ENCODE results near the gene RBP3. TPM values are rescaled to one million over a fixed set of nuclear protein-coding genes. Genes with fewer than 3 reads are reported as not detected.

Gene RBP3
- total and polyA plus RNA-seq, 9 donors: 0.04 to 0.11 (median 0.07) TPM; not detected in 1

- no peak overlapping the region for H3K27ac ChIP-seq (ENCODE audit: low read length)
- no peak for DNase-seq
Observed at GRCh38 chr10:47396311-47396717, 48.2 kb downstream of the RBP3 start.

GRCh38 chr10:47397256-47397655, 49.1 kb downstream of the RBP3 start:
- WGBS (ENCODE audit: insufficient coverage): 90% methylated on average over 2 of the region's 6 CpGs
- H3K27ac ChIP-seq (ENCODE audit: low read length): no peak overlapping the region
- no peaks in the 10 kb centered on the region for H3K9me3 ChIP-seq (replicated peaks; ENCODE audit: control insufficient read depth, low read depth, low read length)
- no peak overlapping the region for H3K4me3 ChIP-seq (ENCODE audit: low read length)
- no peaks in the 10 kb centered on the region for H3K27me3 ChIP-seq (ENCODE audit: control insufficient read depth, insufficient read depth, low read length)
- no peak for DNase-seq
- H3K4me1 ChIP-seq (ENCODE audit: control insufficient read depth, insufficient read depth, low read length): peaks cover 7% of the 10 kb centered on the region
- H3K36me3 ChIP-seq (ENCODE audit: control insufficient read depth, insufficient read depth, low read length): no peaks in the 10 kb centered on the region

More at GRCh38 chr10:47396311-47396717, 48.2 kb downstream of the RBP3 start:
- no peaks in the 10 kb centered on the region for H3K36me3 ChIP-seq (ENCODE audit: control insufficient read depth, insufficient read depth, low read length)
- no peak overlapping the region for H3K4me3 ChIP-seq (ENCODE audit: low read length)
- H3K4me1 ChIP-seq (ENCODE audit: control insufficient read depth, insufficient read depth, low read length): no peaks in the 10 kb centered on the region
- no peaks in the 10 kb centered on the region for H3K9me3 ChIP-seq (replicated peaks; ENCODE audit: control insufficient read depth, low read depth, low read length)
- H3K27me3 ChIP-seq (ENCODE audit: control insufficient read depth, insufficient read depth, low read length): no peaks in the 10 kb centered on the region

- WGBS (ENCODE audit: insufficient coverage): no CpG with 5 or more reads among the region's 2 CpGs
- DNase-seq: no peak
Observed at GRCh38 chr10:47400251-47400650, 52.1 kb downstream of the RBP3 start.

GRCh38 chr10:47400786-47401185, 52.6 kb downstream of the RBP3 start:
- DNase-seq: no peak
- Histone ChIP-seq H3K36me3 (ENCODE audit: control insufficient read depth, insufficient read depth, low read length) (no peaks in the 10 kb centered on the region), H3K4me1 (ENCODE audit: control insufficient read depth, insufficient read depth, low read length) (peaks cover 28% of the 10 kb centered on the region), H3K4me3 (ENCODE audit: low read length) (no peak overlapping the region), H3K27ac (ENCODE audit: low read length) (no peak overlapping the region), H3K27me3 (ENCODE audit: control insufficient read depth, insufficient read depth, low read length) (no peaks in the 10 kb centered on the region), H3K9me3 (replicated peaks; ENCODE audit: control insufficient read depth, low read depth, low read length) (no peaks in the 10 kb centered on the region)
- 83% methylated on average over 1 of the region's 3 CpGs for WGBS (ENCODE audit: insufficient coverage)

More at GRCh38 chr10:47400251-47400650, 52.1 kb downstream of the RBP3 start:
- Histone ChIP-seq H3K27ac (ENCODE audit: low read length) (no peak overlapping the region), H3K9me3 (replicated peaks; ENCODE audit: control insufficient read depth, low read depth, low read length) (no peaks in the 10 kb centered on the region), H3K4me3 (ENCODE audit: low read length) (no peak overlapping the region), H3K27me3 (ENCODE audit: control insufficient read depth, insufficient read depth, low read length) (no peaks in the 10 kb centered on the region), H3K36me3 (ENCODE audit: control insufficient read depth, insufficient read depth, low read length) (no peaks in the 10 kb centered on the region), H3K4me1 (ENCODE audit: control insufficient read depth, insufficient read depth, low read length) (peaks cover 28% of the 10 kb centered on the region)

GRCh38 chr10:47401210-47401609, 53.0 kb downstream of the RBP3 start:
- Histone ChIP-seq H3K27ac (ENCODE audit: low read length) (no peak overlapping the region), H3K36me3 (ENCODE audit: control insufficient read depth, insufficient read depth, low read length) (no peaks in the 10 kb centered on the region), H3K4me3 (ENCODE audit: low read length) (no peak overlapping the region), H3K9me3 (replicated peaks; ENCODE audit: control insufficient read depth, low read depth, low read length) (no peaks in the 10 kb centered on the region), H3K27me3 (ENCODE audit: control insufficient read depth, insufficient read depth, low read length) (no peaks in the 10 kb centered on the region), H3K4me1 (ENCODE audit: control insufficient read depth, insufficient read depth, low read length) (peaks cover 28% of the 10 kb centered on the region)
- WGBS (ENCODE audit: insufficient coverage): 92% methylated on average over 2 of the region's 4 CpGs
- no peak for DNase-seq

GRCh38 chr10:47401874-47402640, 53.9 kb downstream of the RBP3 start:
- Histone ChIP-seq H3K4me3 (ENCODE audit: low read length) (no peak overlapping the region), H3K27ac (ENCODE audit: low read length) (no peak overlapping the region), H3K4me1 (ENCODE audit: control insufficient read depth, insufficient read depth, low read length) (peaks cover 28% of the 10 kb centered on the region), H3K36me3 (ENCODE audit: control insufficient read depth, insufficient read depth, low read length) (no peaks in the 10 kb centered on the region), H3K9me3 (replicated peaks; ENCODE audit: control insufficient read depth, low read depth, low read length) (no peaks in the 10 kb centered on the region), H3K27me3 (ENCODE audit: control insufficient read depth, insufficient read depth, low read length) (no peaks in the 10 kb centered on the region)
- no peak for DNase-seq
- WGBS (ENCODE audit: insufficient coverage): 76% methylated on average over 6 of the region's 10 CpGs

GRCh38 chr10:47402641-47403301, 54.6 kb downstream of the RBP3 start:
- Histone ChIP-seq H3K27ac (ENCODE audit: low read length) (no peak overlapping the region), H3K9me3 (replicated peaks; ENCODE audit: control insufficient read depth, low read depth, low read length) (no peaks in the 10 kb centered on the region), H3K4me3 (ENCODE audit: low read length) (no peak overlapping the region), H3K27me3 (ENCODE audit: control insufficient read depth, insufficient read depth, low read length) (no peaks in the 10 kb centered on the region), H3K4me1 (ENCODE audit: control insufficient read depth, insufficient read depth, low read length) (peaks cover 28% of the 10 kb centered on the region), H3K36me3 (ENCODE audit: control insufficient read depth, insufficient read depth, low read length) (no peaks in the 10 kb centered on the region)
- 19% methylated on average over 3 of the region's 4 CpGs for WGBS (ENCODE audit: insufficient coverage)
- peak; percentile 93 for DNase-seq

- Histone ChIP-seq H3K27me3 (ENCODE audit: control insufficient read depth, insufficient read depth, low read length) (no peaks in the 10 kb centered on the region), H3K4me3 (ENCODE audit: low read length) (no peak overlapping the region), H3K36me3 (ENCODE audit: control insufficient read depth, insufficient read depth, low read length) (no peaks in the 10 kb centered on the region), H3K27ac (ENCODE audit: low read length) (no peak overlapping the region), H3K9me3 (replicated peaks; ENCODE audit: control insufficient read depth, low read depth, low read length) (no peaks in the 10 kb centered on the region), H3K4me1 (ENCODE audit: control insufficient read depth, insufficient read depth, low read length) (peaks cover 29% of the 10 kb centered on the region)
- no peak for DNase-seq
- WGBS (ENCODE audit: insufficient coverage): 35% methylated on average over 3 of the region's 6 CpGs
Observed at GRCh38 chr10:47403446-47404318, 55.5 kb downstream of the RBP3 start.

GRCh38 chr10:47404446-47404845, 56.3 kb downstream of the RBP3 start:
- WGBS (ENCODE audit: insufficient coverage): 82% methylated on average over 6 of the region's 6 CpGs
- H3K27me3 ChIP-seq (ENCODE audit: control insufficient read depth, insufficient read depth, low read length): no peaks in the 10 kb centered on the region
- DNase-seq: no peak

GRCh38 chr10:47404937-47405336, 56.8 kb downstream of the RBP3 start:
- H3K27ac ChIP-seq (ENCODE audit: low read length): no peak overlapping the region
- no peak for DNase-seq
- no peak overlapping the region for H3K4me3 ChIP-seq (ENCODE audit: low read length)
- H3K36me3 ChIP-seq (ENCODE audit: control insufficient read depth, insufficient read depth, low read length): no peaks in the 10 kb centered on the region
- peaks cover 40% of the 10 kb centered on the region for H3K4me1 ChIP-seq (ENCODE audit: control insufficient read depth, insufficient read depth, low read length)
- no peaks in the 10 kb centered on the region for H3K9me3 ChIP-seq (replicated peaks; ENCODE audit: control insufficient read depth, low read depth, low read length)
- H3K27me3 ChIP-seq (ENCODE audit: control insufficient read depth, insufficient read depth, low read length): no peaks in the 10 kb centered on the region
- 94% methylated on average over 2 of the region's 2 CpGs for WGBS (ENCODE audit: insufficient coverage)

More at GRCh38 chr10:47404446-47404845, 56.3 kb downstream of the RBP3 start:
- Histone ChIP-seq H3K27ac (ENCODE audit: low read length) (no peak overlapping the region), H3K4me3 (ENCODE audit: low read length) (no peak overlapping the region), H3K36me3 (ENCODE audit: control insufficient read depth, insufficient read depth, low read length) (no peaks in the 10 kb centered on the region), H3K4me1 (ENCODE audit: control insufficient read depth, insufficient read depth, low read length) (peaks cover 37% of the 10 kb centered on the region), H3K9me3 (replicated peaks; ENCODE audit: control insufficient read depth, low read depth, low read length) (no peaks in the 10 kb centered on the region)
